ENCODE results near the gene DHX34. TPM values are rescaled to one million over a fixed set of nuclear protein-coding genes. Genes with fewer than 3 reads are reported as not detected.
A peak's percentile ranks its signal among the peaks of the same experiment; 100 is the strongest.

The DHX34 gene
- total RNA-seq, 1 experiment from 2014 or later, result 38.2 TPM

- H3K27ac Mint-ChIP-seq, result peak overlapping the region in 1 of 3 experiments; percentile 91; a peak in 1 of 7 replicates
- Histone ChIP-seq H2BK15ac (ENCODE audit: low read depth, low read length) (no peak overlapping the region), H3K18ac (ENCODE audit: insufficient read length, low read depth, low read length) (no peak overlapping the region), H2AFZ (ENCODE audit: low read length) (no peak overlapping the region), H3K79me1 (ENCODE audit: insufficient read depth, low read depth, low read length, poor library complexity, severe bottlenecking) (no peaks in the 10 kb centered on the region), H2BK120ac (ENCODE audit: low read depth, low read length, poor library complexity, severe bottlenecking) (no peak overlapping the region), H3K9me3 (ENCODE audit: control insufficient read depth, low read depth, low read length) (no peaks in the 10 kb centered on the region), H3K9ac (ENCODE audit: extremely low read depth, insufficient read length, low read length) (no peak overlapping the region), H4K5ac (ENCODE audit: insufficient read length, low read depth, low read length) (no peak overlapping the region), H3K56ac (ENCODE audit: insufficient read length, low read depth, low read length) (no peak overlapping the region), H3K27me3 (ENCODE audit: insufficient read depth, low read length) (no peaks in the 10 kb centered on the region), H2AK5ac (ENCODE audit: insufficient read length, low read length) (no peak overlapping the region), H3K23me2 (ENCODE audit: insufficient read length, low read depth, low read length, poor library complexity, severe bottlenecking) (no peaks in the 10 kb centered on the region), H4K91ac (ENCODE audit: insufficient read length, low read depth, low read length) (no peak overlapping the region), H3K4ac (ENCODE audit: low read depth, low read length) (no peak overlapping the region), H4K8ac (replicated peaks; ENCODE audit: insufficient read length, low read depth, low read length) (no peak overlapping the region), H3K4me1 (ENCODE audit: insufficient read depth, low read length) (no peaks in the 10 kb centered on the region), H3K4me2 (ENCODE audit: insufficient read depth, insufficient read length, low read length) (no peak overlapping the region), H2BK12ac (ENCODE audit: insufficient read length, low read depth, low read length) (no peak overlapping the region), H3K23ac (ENCODE audit: insufficient read length, low read depth, low read length) (no peak overlapping the region), H3T11ph (ENCODE audit: low read length) (no peak overlapping the region), H3K27ac (ENCODE audit: insufficient read length, low read depth, low read length) (no peak overlapping the region), H2BK5ac (ENCODE audit: insufficient read length, low read length) (no peak overlapping the region), H3K79me2 (ENCODE audit: insufficient read depth, low read length) (no peaks in the 10 kb centered on the region), H2BK20ac (ENCODE audit: low read depth, low read length, poor library complexity, severe bottlenecking) (no peak overlapping the region), H4K20me1 (ENCODE audit: control insufficient read depth, insufficient read depth, insufficient read length) (no peaks in the 10 kb centered on the region), H3K14ac (ENCODE audit: insufficient read depth, low read length) (no peak overlapping the region)
- TF ChIP-seq, protein P1, sequence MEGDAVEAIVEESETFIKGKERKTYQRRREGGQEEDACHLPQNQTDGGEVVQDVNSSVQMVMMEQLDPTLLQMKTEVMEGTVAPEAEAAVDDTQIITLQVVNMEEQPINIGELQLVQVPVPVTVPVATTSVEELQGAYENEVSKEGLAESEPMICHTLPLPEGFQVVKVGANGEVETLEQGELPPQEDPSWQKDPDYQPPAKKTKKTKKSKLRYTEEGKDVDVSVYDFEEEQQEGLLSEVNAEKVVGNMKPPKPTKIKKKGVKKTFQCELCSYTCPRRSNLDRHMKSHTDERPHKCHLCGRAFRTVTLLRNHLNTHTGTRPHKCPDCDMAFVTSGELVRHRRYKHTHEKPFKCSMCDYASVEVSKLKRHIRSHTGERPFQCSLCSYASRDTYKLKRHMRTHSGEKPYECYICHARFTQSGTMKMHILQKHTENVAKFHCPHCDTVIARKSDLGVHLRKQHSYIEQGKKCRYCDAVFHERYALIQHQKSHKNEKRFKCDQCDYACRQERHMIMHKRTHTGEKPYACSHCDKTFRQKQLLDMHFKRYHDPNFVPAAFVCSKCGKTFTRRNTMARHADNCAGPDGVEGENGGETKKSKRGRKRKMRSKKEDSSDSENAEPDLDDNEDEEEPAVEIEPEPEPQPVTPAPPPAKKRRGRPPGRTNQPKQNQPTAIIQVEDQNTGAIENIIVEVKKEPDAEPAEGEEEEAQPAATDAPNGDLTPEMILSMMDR (conservative IDR thresholded peaks at IDR 0.05), result no peak
- no peak overlapping the region for H3K4me3 Mint-ChIP-seq
- no peaks in the 10 kb centered on the region for H3K9me3 Mint-ChIP-seq
- no CpG with 5 or more reads among the region's 14 CpGs for WGBS (ENCODE audit: extremely low coverage, insufficient read length, low lambda C conversion rate)
- peaks cover 21 to 62% (median 44%) of the 10 kb centered on the region in 3 experiments; a peak in 6 of 7 replicates for H3K36me3 Mint-ChIP-seq (ENCODE audit: insufficient read depth in 1 of 3, low read depth in 3 of 3)
- peaks cover 9 to 12% of the 10 kb centered on the region in 2 experiments for H3K4me1 Mint-ChIP-seq
- DNase-seq, result no peak
- H3K27me3 Mint-ChIP-seq (ENCODE audit: low read depth), result no peaks in the 10 kb centered on the region
Measured at GRCh38 chr19:47381121-47381520, 32.0 kb downstream of the DHX34 start.
